BJ (cell line): ENCODE results near the gene PRMT1. TPM values are rescaled to one million over a fixed set of nuclear protein-coding genes. Genes with fewer than 3 reads are reported as not detected.
A peak's percentile ranks its signal among the peaks of the same experiment; 100 is the strongest.

ENCODE experiments used
- CTCF ChIA-PET: fragments of 350-600 bp; formaldehyde crosslinking; extraction: SDS; loops from one replicate; lab custom pipeline; 2021; ENCODE audit warnings: antibody characterized with exemption, inconsistent platforms; lab: Yijun Ruan, JAX
- POLR2A ChIA-PET: fragments of 300-600 bp; sonication (Branson Sonifier 250); formaldehyde crosslinking; extraction: SDS; loops from one replicate; lab custom pipeline; 2021; ENCODE audit warnings: antibody characterized with exemption; lab: Charles Lee
- DNase-seq: peaks from one replicate; pipeline ENCODE4 v3.0.0-alpha.2; 2011; ENCODE audit warnings: low read depth
- H3K27me3 ChIP-seq: 2 replicates; pipeline ENCODE4 v1.6.0; 2011; ENCODE audit warnings: low read length; ENCODE audit not compliant: control insufficient read depth, insufficient read depth
- H3K36me3 ChIP-seq: 2 replicates; pipeline ENCODE4 v1.5.1; 2011; ENCODE audit warnings: low read length; ENCODE audit not compliant: control insufficient read depth, insufficient read depth
- H3K4me3 ChIP-seq: 2 replicates; pipeline ENCODE4 v1.5.1; 2011; ENCODE audit warnings: low read depth, mild to moderate bottlenecking, control low read depth, low read length
- CTCF ChIP-seq: IDR thresholded peaks from 2 replicates; pipeline ENCODE4 v1.5.1; 2011; ENCODE audit warnings: low read depth, mild to moderate bottlenecking, control low read depth, inconsistent platforms, low read length, moderate library complexity; ENCODE audit not compliant: insufficient read depth
- polyA plus RNA-seq: library from polyadenylated mRNA; depleted of rRNA; stranded (reverse); fragments of >200 nt; gene quantifications from 2 replicates; pipeline ENCODE4 v1.2.3, GENCODE V29; 2011

Gene PRMT1
- polyA plus RNA-seq, 1 experiment = 372 TPM

- no peak for DNase-seq
- peak; percentile 13; the same call in 1 of the 2 replicates for TF ChIP-seq CTCF
- Histone ChIP-seq H3K4me3 (peak overlapping the region; percentile 76), H3K27me3 (no peaks in the 10 kb centered on the region), H3K36me3 (peaks cover 8% of the 10 kb centered on the region)
- CTCF ChIA-PET = interaction anchor here (3.0 kb wide), 1 partner anchor 10 kb away, joined by 22 read pairs; the partner anchor contains the start of gene PRMT1
- POLR2A ChIA-PET = no interaction called here
Observed at GRCh38 chr19:49666120-49666444, 11.0 kb upstream of the PRMT1 start.

GRCh38 chr19:49667473-49667872 lies 9.6 kb upstream of the PRMT1 start:
- DNase-seq = no peak
- TF ChIP-seq CTCF = no peak
- peaks cover 6% of the 10 kb centered on the region for H3K36me3 ChIP-seq
- H3K27me3 ChIP-seq = no peaks in the 10 kb centered on the region
- POLR2A ChIA-PET = no interaction called here
- H3K4me3 ChIP-seq = no peak overlapping the region
- CTCF ChIA-PET = no interaction called here

GRCh38 chr19:49669516-49669915 lies 7.6 kb upstream of the PRMT1 start:
- Histone ChIP-seq H3K4me3 (no peak overlapping the region), H3K36me3 (no peaks in the 10 kb centered on the region; the same call in 1 of the 2 replicates), H3K27me3 (no peaks in the 10 kb centered on the region)
- no peak for DNase-seq
- no peak for TF ChIP-seq CTCF
- ChIA-PET CTCF (interaction anchor here (1.0 to 1.7 kb wide), 2 partner anchors 11 to 123 kb away, joined by 3 to 4 read pairs; no protein-coding TSS in a partner anchor), POLR2A (no interaction called here)

GRCh38 chr19:49672131-49672919 lies 4.7 kb upstream of the PRMT1 start:
- POLR2A ChIA-PET = interaction anchor here (0.6 kb wide), 1 partner anchor 25 kb away, joined by 4 read pairs; no protein-coding TSS in a partner anchor

More at GRCh38 chr19:49672131-49672919, 4.7 kb upstream of the PRMT1 start:
- DNase-seq = no peak
- CTCF ChIA-PET = interaction anchor here (0.6 to 2.1 kb wide), 27 partner anchors 8 to 332 kb away, joined by 3 to 9 read pairs (median 4); partner anchors contain the start of genes AP2A1, NOSIP and RRAS
- H3K27me3 ChIP-seq = no peaks in the 10 kb centered on the region
- H3K4me3 ChIP-seq = no peak overlapping the region
- H3K36me3 ChIP-seq = no peaks in the 10 kb centered on the region; the same call in 1 of the 2 replicates
- TF ChIP-seq CTCF = peak; percentile 98
